Ectodermal cell (in vitro differentiated cells): ENCODE results near the gene MUCL3.
"Not testable (repeated sequence)": the region's sequence is repeated elsewhere in the genome, so short reads cannot be mapped to it uniquely, and the experiment has no call there.

Source experiments
- H3K27ac ChIP-seq: 2 replicates; pipeline ENCODE4 v1.7.0; 2013; ENCODE audit warnings: mild to moderate bottlenecking, low read depth, low read length; ENCODE audit not compliant: insufficient read depth, poor library complexity, severe bottlenecking
- H3K27me3 ChIP-seq: 2 replicates; pipeline ENCODE4 v1.7.0; 2013; ENCODE audit warnings: mild to moderate bottlenecking, low read length; ENCODE audit not compliant: insufficient read depth, control insufficient read depth, poor library complexity, severe bottlenecking
- H3K36me3 ChIP-seq: one replicate; pipeline ENCODE4 v1.7.0; 2013; ENCODE audit warnings: low read length; ENCODE audit not compliant: control insufficient read depth, insufficient read depth
- H3K4me1 ChIP-seq: one replicate; pipeline ENCODE4 v1.7.0; 2013; ENCODE audit warnings: low read length; ENCODE audit not compliant: control insufficient read depth, insufficient read depth
- H3K4me3 ChIP-seq: 2 replicates; pipeline ENCODE4 v1.7.0; 2013; ENCODE audit warnings: low read depth, low read length, control low read depth; ENCODE audit not compliant: insufficient read depth
- H3K9me3 ChIP-seq: 2 replicates; pipeline ENCODE4 v1.7.0; 2013; ENCODE audit warnings: mild to moderate bottlenecking, low read length, moderate library complexity; ENCODE audit not compliant: control insufficient read depth
- WGBS, 2 experiments: methylation state at CpG; one replicate each; pipeline ENCODE4 v1.1.7; 2013; ENCODE audit warnings: missing lambda C conversion rate in 2 of 2; 5-methylcytosine and 5-hydroxymethylcytosine counted together

Gene MUCL3

GRCh38 chr6:30897882-30898281, 42.9 kb upstream of the MUCL3 start:
- H3K27ac ChIP-seq: no peak overlapping the region
- H3K4me1 ChIP-seq: peaks cover 4% of the 10 kb centered on the region
- no peak overlapping the region for H3K4me3 ChIP-seq
- no peaks in the 10 kb centered on the region for H3K9me3 ChIP-seq
- H3K36me3 ChIP-seq: peaks cover 57% of the 10 kb centered on the region
- no peaks in the 10 kb centered on the region for H3K27me3 ChIP-seq
- WGBS, 2 experiments: 90 to 91% methylated on average over 16 of the region's 16 CpGs

- Histone ChIP-seq H3K27me3 (no peaks in the 10 kb centered on the region), H3K27ac (no peak overlapping the region), H3K36me3 (peaks cover 47% of the 10 kb centered on the region), H3K9me3 (no peaks in the 10 kb centered on the region), H3K4me3 (no peak overlapping the region), H3K4me1 (peaks cover 4% of the 10 kb centered on the region)
- WGBS, 2 experiments: 93% methylated on average over 23 of the region's 23 CpGs
These were observed 41.9 kb upstream of the MUCL3 start for GRCh38 chr6:30898750-30899360.

- H3K27me3 ChIP-seq: no peaks in the 10 kb centered on the region
- peaks cover 2% of the 10 kb centered on the region for H3K4me1 ChIP-seq
- H3K9me3 ChIP-seq: no peaks in the 10 kb centered on the region
- 92 to 94% methylated on average over 1 of the region's 1 CpG for WGBS, 2 experiments
- no peak overlapping the region for H3K4me3 ChIP-seq
- no peak overlapping the region for H3K27ac ChIP-seq
- peaks cover 29% of the 10 kb centered on the region for H3K36me3 ChIP-seq
These were observed 39.8 kb upstream of the MUCL3 start for GRCh38 chr6:30900863-30901417.

- no peaks in the 10 kb centered on the region for H3K9me3 ChIP-seq
These were observed 39.3 kb upstream of the MUCL3 start for GRCh38 chr6:30901436-30901835.

GRCh38 chr6:30902196-30902595, 38.6 kb upstream of the MUCL3 start:
- not testable (repeated sequence) for H3K27ac ChIP-seq, H3K4me1 ChIP-seq, H3K27me3 ChIP-seq, H3K9me3 ChIP-seq, H3K4me3 ChIP-seq
- H3K36me3 ChIP-seq: peaks cover 19% of the 10 kb centered on the region
- WGBS, 2 experiments: 85 to 88% methylated on average over 9 of the region's 9 CpGs

More at GRCh38 chr6:30901436-30901835, 39.3 kb upstream of the MUCL3 start:
- Histone ChIP-seq H3K4me3 (no peak overlapping the region), H3K27ac (no peak overlapping the region), H3K27me3 (no peaks in the 10 kb centered on the region), H3K4me1 (peaks cover 4% of the 10 kb centered on the region), H3K36me3 (peaks cover 25% of the 10 kb centered on the region)

- 69 to 73% methylated on average over 5 of the region's 5 CpGs for WGBS, 2 experiments
- no peak overlapping the region for H3K27ac ChIP-seq
- no peak overlapping the region for H3K4me3 ChIP-seq
- H3K4me1 ChIP-seq: peaks cover 4% of the 10 kb centered on the region
- H3K27me3 ChIP-seq: no peaks in the 10 kb centered on the region
- H3K36me3 ChIP-seq: peaks cover 17% of the 10 kb centered on the region
- no peaks in the 10 kb centered on the region for H3K9me3 ChIP-seq
These were observed 38.1 kb upstream of the MUCL3 start for GRCh38 chr6:30902709-30903108.

GRCh38 chr6:30903236-30903635, 37.5 kb upstream of the MUCL3 start:
- H3K9me3 ChIP-seq: no peaks in the 10 kb centered on the region
- no peaks in the 10 kb centered on the region for H3K27me3 ChIP-seq
- peaks cover 4% of the 10 kb centered on the region for H3K4me1 ChIP-seq
- H3K4me3 ChIP-seq: no peak overlapping the region
- H3K27ac ChIP-seq: no peak overlapping the region
- WGBS, 2 experiments: 94 to 98% methylated on average over 3 of the region's 4 CpGs
- H3K36me3 ChIP-seq: peaks cover 12% of the 10 kb centered on the region

- peak overlapping the region; percentile 95 for H3K4me3 ChIP-seq
- not testable (repeated sequence) for H3K9me3 ChIP-seq, H3K27me3 ChIP-seq, H3K36me3 ChIP-seq, H3K27ac ChIP-seq
- WGBS, 2 experiments: 67 to 71% methylated on average over 16 of the region's 16 CpGs
- H3K4me1 ChIP-seq: peaks cover 12% of the 10 kb centered on the region
These were observed 33.4 kb upstream of the MUCL3 start for GRCh38 chr6:30907290-30907757.

GRCh38 chr6:30907758-30908591, 32.8 kb upstream of the MUCL3 start, which contains the start of gene GTF2H4:
GTF2H4 (plus strand) TSS chr6:30908207.
- WGBS, 2 experiments: 2 to 3% methylated on average over 49 of the region's 49 CpGs
- H3K4me3 ChIP-seq: peak within 1 kb of the TSS; percentile 95
- no peaks in the 10 kb centered on the region for H3K9me3 ChIP-seq
- no peak within 1 kb of the TSS for H3K27ac ChIP-seq
- no peaks in the 10 kb centered on the region for H3K27me3 ChIP-seq
- peaks cover 12% of the 10 kb centered on the region for H3K4me1 ChIP-seq
- H3K36me3 ChIP-seq: peaks cover 10% of the 10 kb centered on the region

GRCh38 chr6:30908700-30909099, 32.1 kb upstream of the MUCL3 start:
- no peak overlapping the region for H3K27ac ChIP-seq
- WGBS, 2 experiments: 54 to 61% methylated on average over 2 of the region's 2 CpGs
- no peaks in the 10 kb centered on the region for H3K27me3 ChIP-seq
- no peaks in the 10 kb centered on the region for H3K9me3 ChIP-seq
- peak overlapping the region; percentile 95 for H3K4me3 ChIP-seq
- H3K4me1 ChIP-seq: peaks cover 12% of the 10 kb centered on the region
- peaks cover 10% of the 10 kb centered on the region for H3K36me3 ChIP-seq
